ENCODE data around the gene FBLN2.
A peak's percentile ranks its signal among the peaks of the same experiment; 100 is the strongest.

Gene FBLN2

GRCh38 chr3:13656584-13657301, 107.8 kb downstream of the FBLN2 start:
- Histone ChIP-seq H2AFZ (ENCODE audit: low read depth, low read length) (no peak overlapping the region), H3K4me1 (ENCODE audit: insufficient read depth, low read length) (peaks cover 7% of the 10 kb centered on the region), H4K20me1 (ENCODE audit: insufficient read depth, low read length) (no peaks in the 10 kb centered on the region), H3K4me2 (ENCODE audit: insufficient read depth, low read length) (no peak overlapping the region), H3K4me3 (ENCODE audit: low read depth in 1 of 2, low read length in 2 of 2) (no peak overlapping the region), H3K27ac (ENCODE audit: low read length) (no peak overlapping the region), H3K79me2 (ENCODE audit: insufficient read depth, low read length) (no peaks in the 10 kb centered on the region), H3K36me3 (ENCODE audit: insufficient read depth, low read length) (no peaks in the 10 kb centered on the region), H3K9me3 (ENCODE audit: insufficient read depth, low read length, severe bottlenecking) (no peaks in the 10 kb centered on the region), H3K27me3 (ENCODE audit: insufficient read depth, low read length, poor library complexity) (no peaks in the 10 kb centered on the region), H3K9ac (ENCODE audit: low read depth, low read length) (no peak overlapping the region)
- ATAC-seq (ENCODE audit: insufficient read depth, low read depth) (no peak), DNase-seq (no peak)
- no peak for TF ChIP-seq CTCF (IDR thresholded peaks at IDR 0.05; ENCODE audit: borderline replicate concordance, extremely low read depth, low read length, poor library complexity, severe bottlenecking)
- no peak for TF ChIP-seq EZH2 (IDR thresholded peaks at IDR 0.05; ENCODE audit: borderline replicate concordance, low read depth, low read length, severe bottlenecking)

- peak; percentile 68 for DNase-seq
- no peak overlapping the region for H3K4me2 ChIP-seq (ENCODE audit: insufficient read depth, low read length)
- H3K9ac ChIP-seq (ENCODE audit: low read depth, low read length): no peak overlapping the region
- H3K4me1 ChIP-seq (ENCODE audit: insufficient read depth, low read length): peaks cover 7% of the 10 kb centered on the region
- no peak overlapping the region for H2AFZ ChIP-seq (ENCODE audit: low read depth, low read length)
- H3K36me3 ChIP-seq (ENCODE audit: insufficient read depth, low read length): no peaks in the 10 kb centered on the region
- no peak overlapping the region for H3K27ac ChIP-seq (ENCODE audit: low read length)
- H3K27me3 ChIP-seq (ENCODE audit: insufficient read depth, low read length, poor library complexity): no peaks in the 10 kb centered on the region
- ATAC-seq (ENCODE audit: insufficient read depth, low read depth): peak; percentile 88
- H3K4me3 ChIP-seq (ENCODE audit: low read depth in 1 of 2, low read length in 2 of 2): no peak overlapping the region
- TF ChIP-seq CTCF (IDR thresholded peaks at IDR 0.05; ENCODE audit: borderline replicate concordance, extremely low read depth, low read length, poor library complexity, severe bottlenecking) (peak; percentile 96), EZH2 (IDR thresholded peaks at IDR 0.05; ENCODE audit: borderline replicate concordance, low read depth, low read length, severe bottlenecking) (no peak)
- no peaks in the 10 kb centered on the region for H4K20me1 ChIP-seq (ENCODE audit: insufficient read depth, low read length)
- H3K9me3 ChIP-seq (ENCODE audit: insufficient read depth, low read length, severe bottlenecking): no peaks in the 10 kb centered on the region
- H3K79me2 ChIP-seq (ENCODE audit: insufficient read depth, low read length): no peaks in the 10 kb centered on the region
Observed at GRCh38 chr3:13657660-13658435, 108.9 kb downstream of the FBLN2 start.

- Histone ChIP-seq H3K27me3 (ENCODE audit: insufficient read depth, low read length, poor library complexity) (no peaks in the 10 kb centered on the region), H3K36me3 (ENCODE audit: insufficient read depth, low read length) (no peaks in the 10 kb centered on the region), H3K79me2 (ENCODE audit: insufficient read depth, low read length) (no peaks in the 10 kb centered on the region), H3K4me1 (ENCODE audit: insufficient read depth, low read length) (peaks cover 7% of the 10 kb centered on the region), H3K27ac (ENCODE audit: low read length) (no peak overlapping the region), H3K4me2 (ENCODE audit: insufficient read depth, low read length) (no peak overlapping the region), H3K9me3 (ENCODE audit: insufficient read depth, low read length, severe bottlenecking) (no peaks in the 10 kb centered on the region), H3K4me3 (ENCODE audit: low read depth in 1 of 2, low read length in 2 of 2) (no peak overlapping the region), H2AFZ (ENCODE audit: low read depth, low read length) (no peak overlapping the region), H4K20me1 (ENCODE audit: insufficient read depth, low read length) (no peaks in the 10 kb centered on the region), H3K9ac (ENCODE audit: low read depth, low read length) (no peak overlapping the region)
- DNase-seq: no peak
- TF ChIP-seq EZH2 (IDR thresholded peaks at IDR 0.05; ENCODE audit: borderline replicate concordance, low read depth, low read length, severe bottlenecking) (no peak), CTCF (IDR thresholded peaks at IDR 0.05; ENCODE audit: borderline replicate concordance, extremely low read depth, low read length, poor library complexity, severe bottlenecking) (no peak)
- no peak for ATAC-seq (ENCODE audit: insufficient read depth, low read depth)
Observed at GRCh38 chr3:13658681-13659080, 109.8 kb downstream of the FBLN2 start.
